Skeletal muscle tissue (tissue), 4 donors: ENCODE measurements around the gene SYCN. TPM values are rescaled to one million over a fixed set of nuclear protein-coding genes. Genes with fewer than 3 reads are reported as not detected.

Source experiments
- H3K27ac ChIP-seq: one replicate; pipeline ENCODE4 v1.7.0; 2013; ENCODE audit warnings: mild to moderate bottlenecking, low read depth, low read length, inconsistent platforms
- H3K27me3 ChIP-seq, 3 donors: one replicate each; pipeline ENCODE4 v1.7.0; 2013; ENCODE audit warnings: low read length in 3 of 3; ENCODE audit not compliant: control insufficient read depth in 3 of 3, insufficient read depth in 3 of 3
- H3K36me3 ChIP-seq, 3 donors: one replicate each; pipeline ENCODE4 v1.7.0; 2013; ENCODE audit warnings: low read length in 3 of 3; ENCODE audit not compliant: control insufficient read depth in 3 of 3, insufficient read depth in 3 of 3
- H3K4me1 ChIP-seq, 3 donors: one replicate each; pipeline ENCODE4 v1.7.0; 2013; ENCODE audit warnings: low read length in 3 of 3, mild to moderate bottlenecking in 3 of 3; ENCODE audit not compliant: control insufficient read depth in 3 of 3, insufficient read depth in 3 of 3
- H3K4me3 ChIP-seq, 3 donors: one replicate each; pipeline ENCODE4 v1.7.0; 2013; ENCODE audit warnings: low read length in 3 of 3
- H3K9ac ChIP-seq, 3 donors: one replicate each; pipeline ENCODE4 v1.7.0; 2013; ENCODE audit warnings: low read length in 3 of 3, mild to moderate bottlenecking in 3 of 3, moderate library complexity in 2 of 3, low read depth in 1 of 3
- H3K9me3 ChIP-seq, 3 donors: one replicate each; pipeline ENCODE4 v1.7.0; 2013; ENCODE audit warnings: low read length in 3 of 3; ENCODE audit not compliant: control insufficient read depth in 3 of 3
- total RNA-seq: library from RNA; depleted of rRNA; stranded (reverse); fragments of >200 nt; gene quantifications from one replicate; pipeline ENCODE4 v1.2.3, GENCODE V29; 2014
- donor health status: Osteomylitis.

Gene SYCN
- total RNA-seq, 1 donor from 2014 or later, result not detected

GRCh38 chr19:39183104-39183503 lies 21.0 kb downstream of the SYCN start:
- H3K9ac ChIP-seq, result no peak overlapping the region
- no peaks in the 10 kb centered on the region for H3K4me1 ChIP-seq
- H3K4me3 ChIP-seq, result no peak overlapping the region
- H3K36me3 ChIP-seq, result peaks cover 0 to 2% (median 1%) of the 10 kb centered on the region in 3 donors
- peaks cover 0 to 7% (median 6%) of the 10 kb centered on the region in 3 donors for H3K27me3 ChIP-seq
- no peak overlapping the region for H3K27ac ChIP-seq
- no peaks in the 10 kb centered on the region for H3K9me3 ChIP-seq

- no peaks in the 10 kb centered on the region for H3K9me3 ChIP-seq
- no peaks in the 10 kb centered on the region for H3K4me1 ChIP-seq
Measured at GRCh38 chr19:39182174-39182505, 21.9 kb downstream of the SYCN start.

GRCh38 chr19:39181500-39182173 lies 22.4 kb downstream of the SYCN start:
- H3K27me3 ChIP-seq, result no peaks in the 10 kb centered on the region
- no peak overlapping the region for H3K27ac ChIP-seq
- H3K9ac ChIP-seq, result no peak overlapping the region
- H3K4me1 ChIP-seq, result no peaks in the 10 kb centered on the region
- peaks cover 4 to 6% (median 5%) of the 10 kb centered on the region in 3 donors for H3K36me3 ChIP-seq
- H3K4me3 ChIP-seq, result no peak overlapping the region
- no peaks in the 10 kb centered on the region for H3K9me3 ChIP-seq

More at GRCh38 chr19:39182174-39182505, 21.9 kb downstream of the SYCN start:
- no peak overlapping the region for H3K27ac ChIP-seq
- no peak overlapping the region for H3K9ac ChIP-seq
- no peaks in the 10 kb centered on the region for H3K27me3 ChIP-seq
- peaks cover 4% of the 10 kb centered on the region in 3 donors for H3K36me3 ChIP-seq
- H3K4me3 ChIP-seq, result no peak overlapping the region

GRCh38 chr19:39180749-39181148 lies 23.3 kb downstream of the SYCN start:
- Histone ChIP-seq H3K9me3 (no peaks in the 10 kb centered on the region), H3K27me3 (no peaks in the 10 kb centered on the region), H3K9ac (no peak overlapping the region), H3K27ac (no peak overlapping the region), H3K4me3 (no peak overlapping the region), H3K4me1 (no peaks in the 10 kb centered on the region), H3K36me3 (peaks cover 6 to 8% (median 8%) of the 10 kb centered on the region in 3 donors)

- Histone ChIP-seq H3K9ac (no peak overlapping the region), H3K27me3 (no peaks in the 10 kb centered on the region), H3K4me1 (no peaks in the 10 kb centered on the region), H3K27ac (no peak overlapping the region), H3K4me3 (no peak overlapping the region), H3K9me3 (no peaks in the 10 kb centered on the region), H3K36me3 (peaks cover 10 to 15% (median 12%) of the 10 kb centered on the region in 3 donors)
Measured at GRCh38 chr19:39179754-39180153, 24.3 kb downstream of the SYCN start.

- H3K9me3 ChIP-seq, result no peaks in the 10 kb centered on the region
- H3K27ac ChIP-seq, result no peak overlapping the region
- H3K4me1 ChIP-seq, result no peaks in the 10 kb centered on the region
- H3K9ac ChIP-seq, result no peak overlapping the region
- no peak overlapping the region for H3K4me3 ChIP-seq
- H3K36me3 ChIP-seq, result peaks cover 11 to 16% (median 16%) of the 10 kb centered on the region in 3 donors
- H3K27me3 ChIP-seq, result no peaks in the 10 kb centered on the region
Measured at GRCh38 chr19:39178296-39179006, 25.6 kb downstream of the SYCN start.

- no peak overlapping the region for H3K4me3 ChIP-seq
- H3K36me3 ChIP-seq, result peaks cover 11 to 16% (median 16%) of the 10 kb centered on the region in 3 donors
- H3K9ac ChIP-seq, result no peak overlapping the region
- H3K4me1 ChIP-seq, result no peaks in the 10 kb centered on the region
- no peak overlapping the region for H3K27ac ChIP-seq
- no peaks in the 10 kb centered on the region for H3K27me3 ChIP-seq
- no peaks in the 10 kb centered on the region for H3K9me3 ChIP-seq
Measured at GRCh38 chr19:39177736-39178135, 26.3 kb downstream of the SYCN start.

GRCh38 chr19:39177110-39177699 lies 26.9 kb downstream of the SYCN start:
- Histone ChIP-seq H3K9ac (no peak overlapping the region), H3K4me3 (no peak overlapping the region), H3K27me3 (no peaks in the 10 kb centered on the region), H3K27ac (no peak overlapping the region), H3K9me3 (no peaks in the 10 kb centered on the region), H3K36me3 (peaks cover 11 to 17% (median 16%) of the 10 kb centered on the region in 3 donors), H3K4me1 (no peaks in the 10 kb centered on the region)

- no peak overlapping the region for H3K27ac ChIP-seq
- H3K9me3 ChIP-seq, result no peaks in the 10 kb centered on the region
- H3K4me1 ChIP-seq, result no peaks in the 10 kb centered on the region
- no peaks in the 10 kb centered on the region for H3K27me3 ChIP-seq
- H3K36me3 ChIP-seq, result peaks cover 11 to 17% (median 16%) of the 10 kb centered on the region in 3 donors
- H3K4me3 ChIP-seq, result no peak overlapping the region
- no peak overlapping the region for H3K9ac ChIP-seq
Measured at GRCh38 chr19:39175564-39175963, 28.5 kb downstream of the SYCN start.
